AG09319 (cell line): ENCODE measurements around the gene AP1G1.
"Not testable (repeated sequence)": the region's sequence is repeated elsewhere in the genome, so short reads cannot be mapped to it uniquely, and the experiment has no call there.

ENCODE experiments used
- DNase-seq: peaks from one replicate; pipeline ENCODE4 v3.0.0-alpha.2; 2010; ENCODE audit warnings: low read depth; ENCODE audit errors: extremely low read depth
- CTCF ChIP-seq: IDR thresholded peaks from 2 replicates; pipeline ENCODE4 v1.5.1; 2011; ENCODE audit warnings: low read depth, mild to moderate bottlenecking, inconsistent platforms, low read length, moderate library complexity

The AP1G1 gene

DNA sequence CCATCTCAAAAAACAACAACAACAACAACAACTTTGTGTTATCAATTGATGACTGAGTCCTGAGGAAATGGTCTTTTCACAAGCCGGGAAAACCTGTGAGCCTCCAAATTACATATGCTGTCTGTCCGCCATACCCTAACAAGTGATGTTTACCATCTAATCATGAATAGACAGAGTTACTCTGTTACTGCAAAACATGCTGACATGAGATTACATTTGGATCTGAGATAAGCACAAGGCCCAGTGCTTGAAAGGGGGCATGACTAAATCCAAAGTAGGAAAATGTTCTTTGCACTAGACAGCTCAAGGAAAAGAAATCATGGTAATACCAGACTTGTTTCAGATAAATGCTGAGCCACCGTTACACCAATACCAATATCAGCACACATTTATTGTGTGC, 28.5 kb upstream of the AP1G1 start:
- TF ChIP-seq CTCF: no peak

GRCh38 chr16:71834291-71834690, 25.7 kb upstream of the AP1G1 start:
- no peak for DNase-seq
- no peak for TF ChIP-seq CTCF

More for the DNA sequence above, 28.5 kb upstream of the AP1G1 start:
- no peak for DNase-seq

DNA sequence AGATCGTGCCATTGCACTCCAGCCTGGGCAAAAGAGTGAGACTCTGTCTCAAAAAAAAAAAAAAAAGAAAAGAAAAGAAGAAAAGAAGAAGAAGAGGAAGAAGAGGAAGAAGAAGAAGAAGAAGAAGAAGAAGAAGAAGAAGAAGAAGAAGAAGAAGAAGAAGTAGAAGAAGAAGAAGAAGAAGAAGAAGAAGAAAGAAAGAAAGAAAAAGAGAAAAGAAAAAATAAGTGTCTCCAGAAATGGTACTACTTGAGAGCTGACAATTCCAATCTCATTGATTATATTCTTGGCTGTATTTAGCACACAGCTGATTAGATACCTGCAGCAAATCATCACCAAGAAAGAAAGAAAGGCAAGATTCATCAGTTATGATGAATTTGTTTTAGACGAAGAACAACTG, 23.5 kb upstream of the AP1G1 start:
- not testable (repeated sequence) for DNase-seq

- DNase-seq: not testable (repeated sequence)
These were observed 23.1 kb upstream of the AP1G1 start for GRCh38 chr16:71831698-71832097.

DNA sequence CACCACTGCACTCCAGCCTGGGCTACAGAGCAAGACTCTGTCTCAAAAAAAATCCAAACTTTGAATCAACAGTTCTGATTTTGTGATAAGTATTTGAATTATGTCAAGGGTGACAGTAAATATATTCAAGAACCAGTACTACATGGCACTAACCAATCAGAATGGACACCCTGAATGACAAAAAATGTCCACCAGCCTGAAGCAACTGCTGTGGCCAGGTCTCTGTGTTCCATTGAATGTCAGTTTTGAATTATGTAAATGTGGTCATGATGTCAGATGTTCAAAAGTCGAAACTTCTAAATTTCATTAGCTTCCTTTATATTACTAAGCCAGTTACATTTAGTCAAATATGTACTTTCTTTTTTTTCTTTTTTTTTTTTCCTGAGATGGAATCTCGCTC, 21.7 kb upstream of the AP1G1 start:
- TF ChIP-seq CTCF: no peak
- no peak for DNase-seq

DNA sequence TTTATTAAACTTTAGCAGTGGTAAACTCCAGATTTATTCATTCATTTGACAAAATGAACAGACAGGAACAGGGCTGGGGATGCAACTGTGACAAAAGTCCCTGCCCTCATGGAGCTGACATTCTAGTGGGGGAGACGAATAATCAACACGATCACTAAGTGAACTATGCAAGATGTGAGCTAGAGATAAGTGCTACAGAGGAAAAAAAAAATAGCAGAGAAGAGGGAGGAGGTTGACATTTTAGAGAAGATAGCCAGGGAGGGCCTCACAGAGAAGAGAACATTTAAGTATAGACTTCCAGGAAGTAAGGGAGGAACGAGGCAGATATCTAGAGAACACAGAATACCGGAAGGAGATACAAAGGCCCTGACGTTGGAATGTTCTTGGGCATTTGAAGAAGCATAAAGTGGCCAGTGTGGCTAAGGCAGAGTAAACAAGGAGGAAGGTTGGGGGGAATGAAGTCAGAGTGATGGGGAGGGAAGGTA, 17.9 kb upstream of the AP1G1 start:
- TF ChIP-seq CTCF: no peak
- no peak for DNase-seq

DNA sequence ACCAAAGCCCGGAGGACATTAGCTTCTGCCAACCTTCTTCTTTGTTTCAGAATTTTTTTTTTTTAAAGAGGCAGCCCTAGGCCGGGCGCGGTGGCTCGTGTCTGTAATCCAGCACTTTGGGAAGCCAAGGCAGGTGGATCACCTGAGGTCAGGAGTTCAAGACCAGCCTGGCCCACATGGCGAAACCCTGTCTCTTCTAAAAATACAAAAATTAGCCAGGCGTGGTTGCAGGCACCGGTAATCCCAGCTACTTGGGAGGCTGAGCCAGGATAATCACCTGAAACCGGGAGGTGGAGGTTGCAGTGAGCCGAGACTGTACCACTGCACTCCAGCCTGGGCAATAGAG, 8.5 kb upstream of the AP1G1 start:
- not testable (repeated sequence) for DNase-seq

- no peak for TF ChIP-seq CTCF
- no peak for DNase-seq
These were observed 2.7 kb upstream of the AP1G1 start for GRCh38 chr16:71811261-71811803.

DNA sequence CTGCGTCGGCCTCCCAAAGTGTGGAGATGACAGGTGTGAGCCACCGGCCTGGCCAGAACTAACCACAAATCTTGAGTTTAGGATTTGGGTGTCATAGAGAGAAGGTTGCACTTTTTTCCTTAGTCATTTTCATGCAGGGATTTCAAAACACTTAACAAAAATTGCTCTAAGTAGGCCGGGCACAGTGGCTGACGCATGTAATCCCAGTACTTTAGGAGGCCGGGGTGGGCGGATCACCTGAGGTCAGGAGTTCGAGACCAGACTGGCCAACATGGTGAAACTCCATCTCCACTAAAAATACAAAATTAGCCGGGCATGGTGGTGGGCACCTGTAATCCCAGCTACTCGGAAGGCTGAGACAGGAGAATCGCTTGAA, 1.5 kb upstream of the AP1G1 start:
- not testable (repeated sequence) for DNase-seq

DNA sequence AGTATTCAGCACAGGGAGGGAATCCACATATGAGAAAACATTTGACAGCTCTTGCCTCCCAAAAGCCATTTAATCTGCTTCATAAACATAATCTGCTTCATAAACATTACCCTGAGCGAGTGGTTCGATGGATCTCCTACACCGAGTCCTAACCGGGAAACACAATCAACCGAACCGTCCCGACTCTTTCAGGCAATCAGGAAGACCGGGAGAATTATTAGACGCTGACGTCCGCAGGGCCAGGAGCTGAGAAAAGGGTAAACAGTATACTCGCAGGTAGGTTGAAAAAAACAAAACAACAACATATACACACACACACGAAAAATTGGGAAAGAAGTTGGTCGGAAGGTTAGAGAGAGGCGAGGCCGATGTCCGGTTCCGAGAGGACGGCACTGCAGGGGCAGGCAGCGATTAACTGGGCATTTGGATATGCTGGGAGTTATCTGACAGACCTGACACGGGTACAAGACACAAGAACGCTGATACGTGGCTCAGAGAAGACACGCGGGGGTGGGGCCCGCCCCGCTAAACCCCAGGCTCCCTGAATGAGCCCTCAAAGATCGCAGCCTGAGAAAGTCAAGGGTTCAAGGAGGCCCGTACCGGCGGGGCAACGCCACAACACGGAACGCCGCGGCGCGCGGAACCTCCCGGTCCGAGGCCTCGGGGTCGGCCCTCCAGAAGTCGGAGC, 585 bp downstream of the AP1G1 start:
- TF ChIP-seq CTCF: no peak
- DNase-seq: no peak
